Loucy (cell line): Measurements from ENCODE around the gene APOM.

Experiments
- H2AFZ ChIP-seq: fragments of 200-600 bp; sonication (generic); 2 replicates; pipeline ENCODE4 v1.6.0; 2016; ENCODE audit warnings: antibody characterized with exemption, mild to moderate bottlenecking, low read length, moderate library complexity
- H3F3A ChIP-seq: fragments of 200-600 bp; 2 replicates; pipeline ENCODE4 v1.6.0; 2016; ENCODE audit warnings: antibody characterized with exemption, low read depth, mild to moderate bottlenecking
- H3K27me3 ChIP-seq: fragments of 200-600 bp; sonication (generic); 2 replicates; pipeline ENCODE4 v1.6.1; 2014; ENCODE audit warnings: low read length, mild to moderate bottlenecking; ENCODE audit not compliant: insufficient read depth, poor library complexity, severe bottlenecking
- H3K36me3 ChIP-seq: fragments of 200-600 bp; sonication (generic); 2 replicates; pipeline ENCODE4 v1.6.1; 2016; ENCODE audit warnings: low read length; ENCODE audit not compliant: insufficient read depth
- H3K4me1 ChIP-seq: fragments of 200-600 bp; sonication (generic); 2 replicates; pipeline ENCODE4 v1.5.1; 2014; ENCODE audit warnings: low read length, mild to moderate bottlenecking; ENCODE audit not compliant: insufficient read depth, poor library complexity, severe bottlenecking
- H3K4me2 ChIP-seq: fragments of 200-600 bp; sonication (generic); 2 replicates; pipeline ENCODE4 v1.6.0; 2014; ENCODE audit warnings: antibody characterized with exemption, low read length, low read depth, mild to moderate bottlenecking; ENCODE audit not compliant: poor library complexity, severe bottlenecking
- H3K4me3 ChIP-seq: fragments of 200-600 bp; sonication (generic); 2 replicates; pipeline ENCODE4 v1.5.1; 2014; ENCODE audit warnings: low read length, mild to moderate bottlenecking, mixed read lengths; ENCODE audit not compliant: poor library complexity, severe bottlenecking
- H3K79me2 ChIP-seq: fragments of 200-600 bp; sonication (generic); 2 replicates; pipeline ENCODE4 v1.6.1; 2014; ENCODE audit warnings: low read length; ENCODE audit not compliant: insufficient read depth
- H3K9ac ChIP-seq: fragments of 200-600 bp; sonication (generic); 2 replicates; pipeline ENCODE4 v1.6.0; 2014; ENCODE audit warnings: mild to moderate bottlenecking, low read depth, low read length, moderate library complexity; ENCODE audit not compliant: poor library complexity, severe bottlenecking
- H3K9me2 ChIP-seq: fragments of 200-600 bp; sonication (generic); replicated peaks from 2 replicates; pipeline ENCODE4 v1.6.1; 2016; ENCODE audit warnings: low read depth, low read length, mixed read lengths
- H3K9me3 ChIP-seq: fragments of 200-600 bp; sonication (generic); 2 replicates; pipeline ENCODE4 v1.6.1; 2014; ENCODE audit warnings: mild to moderate bottlenecking, antibody characterized with exemption, low read length, low read depth; ENCODE audit not compliant: insufficient read depth
- H4K20me1 ChIP-seq: fragments of 200-600 bp; sonication (generic); 2 replicates; pipeline ENCODE4 v1.6.0; 2014; ENCODE audit warnings: antibody characterized with exemption, low read length, mild to moderate bottlenecking; ENCODE audit not compliant: insufficient read depth, poor library complexity, severe bottlenecking
- CTCF ChIP-seq: fragments of 200-600 bp; sonication (generic); conservative IDR thresholded peaks from 2 replicates; pipeline ENCODE4 v1.5.1; 2014; ENCODE audit warnings: mild to moderate bottlenecking, antibody characterized with exemption, low read length
- EZH2phosphoT487 ChIP-seq: fragments of 200-600 bp; IDR thresholded peaks from 2 replicates; pipeline ENCODE4 v1.6.1; 2018; ENCODE audit warnings: antibody characterized with exemption, mild to moderate bottlenecking, moderate library complexity, borderline replicate concordance

APOM gene

GRCh38 chr6:31636698-31637596, 18.7 kb upstream of the APOM start:
- H3K9me3 ChIP-seq: no peaks in the 10 kb centered on the region
- peaks cover 19% of the 10 kb centered on the region; the same call in 1 of the 2 replicates for H3F3A ChIP-seq
- H3K36me3 ChIP-seq: peaks cover 95% of the 10 kb centered on the region
- TF ChIP-seq EZH2phosphoT487: no peak
- no peak for TF ChIP-seq CTCF
- H3K4me2 ChIP-seq: no peak overlapping the region
- peaks cover 43% of the 10 kb centered on the region for H4K20me1 ChIP-seq
- no peak overlapping the region for H3K4me3 ChIP-seq
- H3K9ac ChIP-seq: no peak overlapping the region
- peaks cover 6% of the 10 kb centered on the region for H3K4me1 ChIP-seq
- H3K27me3 ChIP-seq: no peaks in the 10 kb centered on the region
- no peak overlapping the region for H2AFZ ChIP-seq
- H3K9me2 ChIP-seq: no peaks in the 10 kb centered on the region
- H3K79me2 ChIP-seq: peaks cover 26% of the 10 kb centered on the region; the same call in 1 of the 2 replicates

GRCh38 chr6:31639043-31639442, 16.7 kb upstream of the APOM start:
- no peak overlapping the region for H3K4me2 ChIP-seq
- H3F3A ChIP-seq: peaks cover 19% of the 10 kb centered on the region; the same call in 1 of the 2 replicates
- H3K9ac ChIP-seq: no peak overlapping the region
- TF ChIP-seq EZH2phosphoT487: no peak
- TF ChIP-seq CTCF: no peak
- H3K27me3 ChIP-seq: no peaks in the 10 kb centered on the region
- peaks cover 22% of the 10 kb centered on the region for H4K20me1 ChIP-seq
- peaks cover 92% of the 10 kb centered on the region for H3K36me3 ChIP-seq
- H3K4me3 ChIP-seq: no peak overlapping the region
- no peaks in the 10 kb centered on the region for H3K4me1 ChIP-seq
- peaks cover 6% of the 10 kb centered on the region; the same call in 1 of the 2 replicates for H3K79me2 ChIP-seq
- H2AFZ ChIP-seq: no peak overlapping the region
- H3K9me2 ChIP-seq: no peaks in the 10 kb centered on the region
- no peaks in the 10 kb centered on the region for H3K9me3 ChIP-seq

- TF ChIP-seq CTCF (no peak), EZH2phosphoT487 (no peak)
- Histone ChIP-seq H3K9me2 (no peaks in the 10 kb centered on the region), H3K4me2 (no peak overlapping the region), H2AFZ (no peak overlapping the region), H3K9me3 (no peaks in the 10 kb centered on the region), H3K27me3 (no peaks in the 10 kb centered on the region), H3K9ac (no peak overlapping the region), H3K4me1 (no peaks in the 10 kb centered on the region), H4K20me1 (peaks cover 19% of the 10 kb centered on the region), H3K4me3 (no peak overlapping the region), H3K36me3 (peaks cover 92% of the 10 kb centered on the region), H3K79me2 (peaks cover 6% of the 10 kb centered on the region; the same call in 1 of the 2 replicates), H3F3A (peaks cover 19% of the 10 kb centered on the region; the same call in 1 of the 2 replicates)
These were observed 16.2 kb upstream of the APOM start for GRCh38 chr6:31639449-31639861.
